KOPT-K1 (cell line): ENCODE measurements around the gene PARD3.
"Not testable (repeated sequence)": the region's sequence is repeated elsewhere in the genome, so short reads cannot be mapped to it uniquely, and the experiment has no call there.

Experiments
- H3K27ac ChIP-seq: fragments of 200-600 bp; sonication (generic); 2 replicates; pipeline ENCODE4 v1.5.1; 2016; ENCODE audit warnings: antibody characterized with exemption, mild to moderate bottlenecking, low read depth, low read length; ENCODE audit not compliant: poor library complexity, severe bottlenecking
- H3K36me3 ChIP-seq: fragments of 200-600 bp; sonication (generic); 2 replicates; pipeline ENCODE4 v1.5.1; 2017; ENCODE audit warnings: antibody characterized with exemption, mild to moderate bottlenecking, low read length, moderate library complexity; ENCODE audit not compliant: insufficient read depth
- H3K9me3 ChIP-seq: fragments of 200-600 bp; sonication (generic); 2 replicates; pipeline ENCODE4 v1.5.1; 2017; ENCODE audit warnings: antibody characterized with exemption, low read length, mild to moderate bottlenecking; ENCODE audit not compliant: insufficient read depth, poor library complexity, severe bottlenecking

Gene PARD3

GRCh38 chr10:34757181-34757580 lies 57.9 kb downstream of the PARD3 start:
- H3K9me3 ChIP-seq, H3K27ac ChIP-seq: not testable (repeated sequence)

DNA sequence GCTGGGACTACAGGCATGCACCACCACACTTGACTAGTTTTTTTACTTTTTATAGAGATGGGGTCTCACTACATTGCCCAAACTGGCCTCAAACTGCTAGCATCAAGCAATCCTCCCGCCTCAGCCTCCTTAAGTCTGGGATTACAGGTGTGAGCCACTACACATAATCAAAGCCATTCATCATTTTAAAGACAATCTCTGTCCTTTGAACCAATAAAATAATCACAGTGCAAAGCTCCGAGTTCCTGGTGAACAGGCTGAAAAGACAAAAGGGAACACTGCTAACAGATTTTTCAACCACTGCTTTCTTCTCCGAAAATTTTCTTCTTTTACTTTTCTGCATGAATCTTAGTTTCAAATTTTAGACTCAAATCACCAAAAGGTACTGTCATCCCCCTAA lies 58.5 kb downstream of the PARD3 start:
- Histone ChIP-seq H3K9me3 (no peaks in the 10 kb centered on the region), H3K27ac (no peak overlapping the region), H3K36me3 (no peaks in the 10 kb centered on the region)

More at GRCh38 chr10:34757181-34757580, 57.9 kb downstream of the PARD3 start:
- not testable (repeated sequence) for H3K36me3 ChIP-seq

GRCh38 chr10:34753014-34753757 lies 61.9 kb downstream of the PARD3 start:
- no peaks in the 10 kb centered on the region for H3K36me3 ChIP-seq
- H3K27ac ChIP-seq = peak overlapping the region; percentile 0
- no peaks in the 10 kb centered on the region for H3K9me3 ChIP-seq

- H3K9me3 ChIP-seq = no peaks in the 10 kb centered on the region
- H3K27ac ChIP-seq = no peak overlapping the region
- no peaks in the 10 kb centered on the region for H3K36me3 ChIP-seq
These were observed 63.8 kb downstream of the PARD3 start for GRCh38 chr10:34751272-34751671.

GRCh38 chr10:34750795-34751194 lies 64.3 kb downstream of the PARD3 start:
- H3K36me3 ChIP-seq, H3K9me3 ChIP-seq, H3K27ac ChIP-seq: not testable (repeated sequence)

DNA sequence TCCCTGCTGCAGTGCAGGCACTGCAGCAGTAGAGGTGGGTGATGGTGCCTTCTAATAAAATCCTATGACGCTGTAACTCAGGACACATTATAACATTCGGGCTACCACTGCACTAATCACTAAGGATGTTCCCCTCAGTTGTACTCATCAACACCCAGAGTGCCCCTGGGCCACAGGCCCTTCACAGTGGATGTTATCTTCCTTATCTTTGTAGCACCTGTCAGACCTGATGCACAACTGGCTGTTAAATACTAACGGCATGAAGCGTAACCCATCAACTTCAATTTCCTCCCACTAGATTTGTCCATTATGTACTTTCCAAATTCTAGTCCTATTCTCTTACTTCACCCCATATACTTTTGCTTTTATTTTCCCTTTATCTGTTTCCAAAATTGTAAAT lies 66.3 kb downstream of the PARD3 start:
- peak overlapping the region; percentile 67 for H3K27ac ChIP-seq
- H3K36me3 ChIP-seq = no peaks in the 10 kb centered on the region
- H3K9me3 ChIP-seq = no peaks in the 10 kb centered on the region

DNA sequence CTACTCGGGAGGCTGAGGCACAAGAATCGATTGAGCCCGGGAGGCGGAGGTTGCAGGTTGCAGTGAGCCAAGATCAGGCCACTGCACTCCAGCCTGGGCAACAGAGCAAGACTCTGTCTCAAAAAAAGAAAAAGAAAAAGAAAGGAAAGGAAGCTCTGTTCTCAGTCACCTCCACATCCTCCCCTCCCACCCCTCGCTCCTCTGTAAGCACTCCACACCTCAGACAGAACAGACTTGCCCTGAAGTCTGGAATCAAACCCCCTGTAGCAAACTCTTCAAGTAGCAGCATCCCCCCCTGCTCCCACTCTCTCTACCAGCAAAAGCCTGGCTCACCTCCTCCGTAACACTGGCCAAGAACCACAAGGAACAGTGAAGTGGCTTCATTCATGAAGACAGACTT lies 66.7 kb downstream of the PARD3 start:
- Histone ChIP-seq H3K9me3 (no peaks in the 10 kb centered on the region), H3K27ac (peak overlapping the region; percentile 67), H3K36me3 (no peaks in the 10 kb centered on the region)

DNA sequence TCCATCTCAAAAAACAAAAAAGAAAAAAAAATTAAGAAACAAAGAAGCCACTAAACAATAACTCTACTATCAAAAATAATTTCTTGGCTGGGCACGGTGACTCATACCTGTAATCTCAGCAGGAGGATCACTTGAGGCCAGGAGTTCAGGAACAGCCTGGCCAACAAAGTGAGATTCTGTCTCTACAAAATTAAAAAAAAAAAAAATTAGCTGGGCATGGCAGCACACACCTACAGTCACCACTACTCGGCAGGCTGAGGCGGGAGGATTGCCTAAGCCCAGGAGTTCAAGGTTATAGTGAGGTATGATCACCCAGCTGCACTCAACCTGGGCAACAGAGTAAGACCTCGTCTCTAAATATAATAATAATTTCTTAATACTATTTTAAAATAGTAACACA lies 69.0 kb downstream of the PARD3 start:
- Histone ChIP-seq H3K27ac (no peak overlapping the region), H3K36me3 (no peaks in the 10 kb centered on the region), H3K9me3 (no peaks in the 10 kb centered on the region)

DNA sequence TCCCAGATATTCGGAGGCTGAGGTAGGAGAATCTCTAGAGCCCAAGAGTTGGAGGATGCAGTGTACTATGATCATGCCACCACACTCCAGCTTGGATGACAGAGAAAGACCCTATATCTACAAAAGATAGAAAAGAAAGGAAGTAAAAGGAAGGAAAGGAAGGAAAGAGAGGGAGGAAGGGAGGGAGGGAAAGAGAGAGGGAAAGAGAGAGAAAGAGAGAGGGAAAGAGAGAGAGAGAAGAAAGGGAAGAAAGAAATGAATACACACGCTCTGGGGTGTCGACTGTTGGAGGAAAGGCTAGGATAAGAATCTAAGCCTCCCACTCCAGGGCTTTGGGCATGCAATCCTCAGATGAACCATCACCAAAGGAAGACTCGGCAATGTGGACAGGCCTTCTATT lies 69.9 kb downstream of the PARD3 start:
- no peaks in the 10 kb centered on the region for H3K9me3 ChIP-seq
- H3K36me3 ChIP-seq = no peaks in the 10 kb centered on the region
- H3K27ac ChIP-seq = no peak overlapping the region

GRCh38 chr10:34744590-34744989 lies 70.5 kb downstream of the PARD3 start:
- H3K27ac ChIP-seq = no peak overlapping the region
- no peaks in the 10 kb centered on the region for H3K36me3 ChIP-seq

DNA sequence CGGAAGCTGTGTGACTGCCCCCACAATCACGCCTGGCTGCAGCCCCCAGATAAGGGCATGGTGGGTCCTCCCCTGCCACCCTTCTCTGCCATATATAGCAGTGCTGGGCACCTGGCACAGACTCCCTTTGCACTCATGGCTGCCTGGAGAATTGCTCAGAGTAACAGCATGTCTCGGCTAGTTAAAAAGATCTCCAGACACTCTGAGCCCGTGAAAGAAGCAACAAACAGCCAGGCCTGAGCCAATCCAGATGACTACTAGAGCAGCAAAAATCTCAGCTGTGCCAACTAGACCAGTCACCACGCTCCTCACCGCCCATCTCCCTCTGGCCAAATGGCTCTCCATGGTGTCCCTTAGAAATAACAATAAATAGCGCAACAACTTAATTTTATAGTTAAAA lies 71.3 kb downstream of the PARD3 start:
- Histone ChIP-seq H3K36me3 (no peaks in the 10 kb centered on the region), H3K9me3 (no peaks in the 10 kb centered on the region), H3K27ac (peak overlapping the region; percentile 10)

More at GRCh38 chr10:34744590-34744989, 70.5 kb downstream of the PARD3 start:
- H3K9me3 ChIP-seq = no peaks in the 10 kb centered on the region

- Histone ChIP-seq H3K27ac (no peak overlapping the region), H3K36me3 (no peaks in the 10 kb centered on the region), H3K9me3 (no peaks in the 10 kb centered on the region)
These were observed 72.6 kb downstream of the PARD3 start for GRCh38 chr10:34742456-34742855.

- H3K9me3 ChIP-seq, H3K27ac ChIP-seq, H3K36me3 ChIP-seq: not testable (repeated sequence)
These were observed 74.0 kb downstream of the PARD3 start for GRCh38 chr10:34741087-34741486.

- peak overlapping the region; percentile 26 for H3K27ac ChIP-seq
These were observed 74.8 kb downstream of the PARD3 start for GRCh38 chr10:34740321-34740720.

DNA sequence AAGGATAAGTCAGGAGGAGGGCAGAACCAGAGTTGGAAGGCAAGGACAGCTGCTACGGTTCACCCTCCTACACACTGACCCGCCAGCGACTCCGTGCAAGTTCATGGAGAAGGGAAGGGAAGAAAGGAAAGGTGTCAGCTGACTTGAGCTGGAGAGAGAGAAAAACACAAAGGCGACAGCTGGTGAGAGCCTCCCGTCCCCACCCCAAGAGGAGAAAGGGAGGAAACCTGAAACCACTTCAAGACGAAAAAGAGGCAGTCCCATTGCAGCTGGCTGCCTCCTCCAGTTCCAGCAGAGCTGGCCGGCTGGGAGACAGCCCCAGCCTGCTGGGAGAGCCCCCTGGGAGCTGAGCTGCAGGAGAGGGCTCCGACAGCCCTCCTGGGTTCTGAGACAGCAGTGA lies 75.2 kb downstream of the PARD3 start:
- peak overlapping the region; percentile 26 for H3K27ac ChIP-seq
- no peaks in the 10 kb centered on the region for H3K36me3 ChIP-seq
- no peaks in the 10 kb centered on the region for H3K9me3 ChIP-seq

More at GRCh38 chr10:34740321-34740720, 74.8 kb downstream of the PARD3 start:
- H3K9me3 ChIP-seq = no peaks in the 10 kb centered on the region
- no peaks in the 10 kb centered on the region for H3K36me3 ChIP-seq

- Histone ChIP-seq H3K27ac (peak overlapping the region; percentile 40), H3K36me3 (no peaks in the 10 kb centered on the region)
These were observed 77.3 kb downstream of the PARD3 start for GRCh38 chr10:34737772-34738169.

More at GRCh38 chr10:34737772-34738169, 77.3 kb downstream of the PARD3 start:
- no peaks in the 10 kb centered on the region for H3K9me3 ChIP-seq
